Esophagus mucosa (tissue), 1 donor: ENCODE data around the gene AP2M1. TPM values are rescaled to one million over a fixed set of nuclear protein-coding genes. Genes with fewer than 3 reads are reported as not detected.
A peak's percentile ranks its signal among the peaks of the same experiment; 100 is the strongest.
"Not testable (repeated sequence)": the region's sequence is repeated elsewhere in the genome, so short reads cannot be mapped to it uniquely, and the experiment has no call there.

Source experiments
- ATAC-seq: fragments of 200-7000 bp; cut with Tn5 transposase; one replicate; pipeline ENCODE4 v1.9.1; 2020
- total RNA-seq: library from RNA; stranded (reverse); gene quantifications from one replicate; pipeline ENCODE4 v1.2.4, GENCODE V29; 2023
- donor health status: DM: yes; HTN: yes; CAD: no.

The AP2M1 gene
- total RNA-seq = 235 TPM

DNA sequence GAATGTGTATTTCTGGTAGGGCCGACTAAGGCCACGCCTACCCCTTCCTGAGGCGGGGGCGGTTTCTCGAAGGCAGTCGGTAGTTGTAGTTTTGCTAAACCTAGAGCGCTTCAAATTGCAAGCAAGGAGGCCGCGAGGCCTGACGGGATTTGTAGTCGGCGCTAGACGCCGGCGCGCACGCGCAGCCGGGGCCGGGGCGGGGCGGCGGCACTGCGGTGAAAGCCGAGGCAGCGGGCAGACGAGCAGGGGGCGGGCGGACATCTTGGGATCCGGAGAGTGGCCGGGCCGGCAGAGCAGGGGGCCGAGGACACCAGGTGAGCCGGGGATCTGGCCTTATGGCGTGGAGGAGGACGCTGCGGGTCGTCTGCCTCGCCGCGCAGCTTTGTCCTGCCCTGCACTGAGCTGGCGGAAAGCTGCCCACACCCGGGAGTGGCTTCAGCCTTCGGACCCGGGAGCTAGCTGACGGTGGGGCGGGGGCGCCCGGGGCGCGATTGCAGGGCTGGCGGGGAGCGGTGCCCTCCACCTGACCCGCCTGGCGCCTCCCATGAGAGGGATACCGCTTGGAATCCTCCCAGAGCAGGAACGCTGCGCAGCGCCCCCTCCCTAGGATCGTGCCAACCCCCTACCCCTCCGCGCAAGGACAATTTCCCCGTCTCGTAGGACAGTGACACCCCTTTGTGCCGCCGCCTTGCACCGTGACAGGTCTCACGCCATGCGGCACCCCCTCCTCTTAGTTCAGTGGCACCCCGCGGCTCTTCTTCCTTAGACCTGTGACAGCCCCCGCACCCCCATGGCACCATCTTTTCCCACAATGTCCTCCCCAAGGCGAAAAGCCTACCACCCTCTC lies at the start of gene AP2M1:
Gene AP2M1 (plus strand): TSS at position 210 of the 847 bp plus-strand sequence. CDS start 2,139 bp downstream, outside the sequence.
- peak; percentile 88 for ATAC-seq

DNA sequence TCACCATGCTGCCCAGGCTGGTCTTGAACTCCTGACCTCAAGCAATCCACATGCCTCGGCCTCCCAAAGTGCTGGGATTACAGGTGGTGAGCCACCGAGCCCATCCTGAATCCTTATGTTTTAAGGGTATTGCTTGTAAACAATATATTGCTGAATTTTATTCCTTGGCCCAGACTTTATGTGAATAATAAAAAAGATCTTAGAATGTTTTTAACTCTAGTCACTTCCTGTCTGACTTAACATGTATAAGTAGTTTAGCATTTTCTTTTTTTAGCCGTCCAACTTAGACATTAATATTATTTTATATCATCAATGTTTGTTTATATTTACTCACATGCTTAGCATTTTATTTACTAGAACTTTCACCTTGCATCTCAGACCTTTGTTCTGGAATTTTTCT lies 48.6 kb upstream of the AP2M1 start:
- no peak for ATAC-seq

DNA sequence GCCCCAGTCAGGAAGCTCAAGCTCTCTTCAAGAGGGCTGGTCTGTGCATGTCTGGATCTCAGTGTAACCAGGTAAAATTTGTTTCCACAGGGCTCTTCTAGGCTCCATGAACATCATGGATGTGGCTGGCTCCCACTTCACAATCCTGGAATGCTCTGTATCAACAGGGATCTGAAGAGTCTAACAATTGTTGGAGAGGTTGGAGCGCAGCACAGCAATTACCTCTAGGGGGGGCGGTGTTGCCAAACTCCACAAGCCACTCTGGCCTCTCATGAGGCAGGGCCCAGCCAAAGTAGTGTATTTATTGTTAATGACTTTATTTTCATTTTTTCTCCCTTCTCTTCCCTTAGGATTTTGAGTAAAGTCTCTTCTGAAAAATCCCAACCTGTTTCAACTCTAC lies 45.6 kb upstream of the AP2M1 start:
- ATAC-seq = peak; percentile 58

DNA sequence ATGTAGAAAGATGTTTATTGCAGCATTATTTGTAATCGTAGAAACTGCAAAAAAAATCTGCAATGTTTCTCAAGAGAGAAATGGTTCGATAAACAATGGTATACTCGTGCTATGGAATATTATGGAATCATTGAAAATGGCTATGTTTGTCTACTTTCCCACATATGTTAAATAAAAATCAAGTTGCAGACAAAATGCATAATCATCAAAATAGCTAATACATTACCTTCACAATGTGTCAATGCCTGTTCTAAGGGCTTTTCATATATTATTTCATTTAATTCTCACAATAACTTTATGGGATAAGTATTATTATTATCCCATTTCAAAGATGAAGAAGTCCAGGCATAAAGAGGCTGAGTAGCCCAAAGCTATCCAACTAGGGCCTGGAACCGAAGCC lies 41.7 kb upstream of the AP2M1 start:
- ATAC-seq = no peak

DNA sequence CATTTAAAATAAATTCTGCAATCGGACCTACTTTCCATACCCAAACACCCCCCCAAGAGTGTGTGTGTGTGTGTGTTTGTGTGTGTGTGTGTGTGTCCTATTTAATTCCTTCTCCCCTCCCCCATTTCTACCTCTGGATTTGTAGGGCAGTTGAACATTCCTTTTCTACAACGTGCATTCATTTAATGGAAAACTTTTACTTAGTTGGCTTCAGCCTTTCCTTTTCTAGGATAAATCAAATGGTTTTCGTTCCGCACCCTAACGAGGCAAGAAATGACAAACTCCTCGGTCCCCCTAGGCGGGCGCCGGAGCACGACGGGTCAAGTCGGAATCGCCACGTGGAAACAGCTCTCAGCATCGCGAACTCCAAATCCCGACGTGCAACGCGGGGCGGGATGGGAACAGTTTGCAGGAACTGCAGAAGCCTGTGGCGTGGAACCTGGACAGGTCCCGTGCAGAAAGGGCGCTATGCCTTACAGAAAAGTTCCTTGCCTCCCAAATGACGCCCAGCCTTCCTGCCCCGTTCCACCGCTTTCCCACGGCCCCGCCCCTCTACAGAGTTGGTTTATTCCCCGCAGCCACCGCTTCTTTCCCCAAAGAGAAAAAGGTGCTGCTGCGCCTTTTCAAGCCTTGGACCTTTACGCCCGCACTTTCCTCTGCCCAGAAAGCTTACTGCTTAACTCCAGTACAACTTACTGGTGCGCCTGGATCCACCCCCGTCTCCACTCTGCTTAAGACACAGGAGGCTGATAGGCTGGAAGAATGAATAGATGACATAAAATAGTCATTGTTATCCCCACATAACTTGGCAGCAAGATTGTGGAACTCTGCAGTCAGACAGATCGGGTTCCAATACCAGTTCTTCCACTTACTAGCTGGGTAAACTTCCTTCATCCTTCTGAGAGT lies 40.6 kb upstream of the AP2M1 start:
- ATAC-seq = peak; percentile 95

DNA sequence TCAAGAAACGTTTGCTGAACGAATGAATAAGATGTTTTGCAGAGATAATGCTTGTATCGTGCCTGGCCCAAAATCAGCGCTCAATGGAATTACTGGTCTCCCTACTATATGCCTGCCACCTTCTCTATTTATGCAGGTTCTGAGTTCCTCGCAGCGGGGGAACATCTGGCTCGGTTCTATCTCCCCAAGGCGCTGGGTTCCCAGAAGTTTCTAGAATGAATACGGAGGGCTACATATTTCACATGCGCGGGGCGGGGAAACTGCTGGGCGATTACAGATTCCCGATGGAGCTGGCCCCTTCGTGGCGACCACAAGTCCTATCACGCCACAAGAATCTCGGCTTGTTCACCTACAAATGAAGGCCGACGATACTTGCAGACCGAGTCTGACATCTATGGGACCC lies 39.9 kb upstream of the AP2M1 start:
- ATAC-seq = no peak

DNA sequence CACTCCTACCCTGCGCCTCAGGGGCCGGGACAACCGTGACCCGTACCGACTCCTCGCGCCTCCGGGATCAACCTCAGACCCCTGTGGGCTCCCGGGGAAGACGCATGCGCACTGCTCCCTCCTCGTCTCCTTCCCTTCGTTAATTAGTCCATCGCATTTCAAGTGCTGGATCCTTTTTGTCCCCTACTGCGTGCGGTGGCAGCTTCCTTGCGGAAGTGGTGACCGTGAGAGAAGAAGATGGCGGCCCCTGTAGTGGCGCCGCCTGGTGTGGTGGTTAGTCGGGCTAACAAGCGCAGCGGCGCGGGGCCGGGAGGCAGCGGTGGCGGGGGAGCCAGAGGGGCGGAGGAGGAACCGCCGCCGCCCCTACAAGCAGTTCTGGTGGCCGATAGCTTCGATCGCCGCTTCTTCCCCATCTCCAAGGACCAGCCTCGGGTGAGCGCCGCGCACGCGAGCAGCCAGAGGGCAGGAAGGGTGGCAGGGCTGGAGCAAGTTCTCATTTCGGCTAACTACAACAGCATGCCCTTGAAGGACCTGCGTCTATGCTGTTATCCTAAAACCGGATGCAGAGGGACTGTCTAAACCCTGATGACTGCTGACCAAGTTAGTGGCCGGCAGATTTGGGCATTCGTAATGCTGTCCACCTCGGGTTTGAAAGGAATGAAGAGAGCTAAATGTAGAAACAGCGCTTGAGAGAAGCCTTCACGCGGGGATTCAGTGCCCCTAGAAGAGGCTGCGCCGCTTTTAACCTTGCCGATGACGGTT lies 39.3 kb upstream of the AP2M1 start, which contains the start of gene EIF2B5:
Gene EIF2B5 (plus strand): TSS at position 210 of the 762 bp plus-strand sequence. CDS start 28 bp downstream, at position 238.
- peak; percentile 82 for ATAC-seq

DNA sequence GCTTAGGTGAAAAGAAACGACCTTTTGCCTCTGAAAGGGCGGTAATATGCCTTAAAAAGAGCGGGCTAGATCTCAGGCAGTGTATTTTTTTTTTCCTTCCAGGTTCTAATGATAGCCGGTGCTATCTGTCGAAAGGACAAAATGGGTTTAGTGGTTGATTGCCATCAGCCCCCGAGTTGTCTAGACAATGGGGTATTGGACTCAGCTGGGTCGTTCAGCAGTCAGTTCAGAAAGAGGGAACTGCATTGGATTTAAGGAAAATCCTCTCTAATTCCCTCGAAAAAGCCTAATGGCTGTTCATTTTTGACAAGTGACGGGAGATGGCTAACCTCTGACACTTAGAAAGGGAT lies 38.8 kb upstream of the AP2M1 start:
- ATAC-seq = no peak

DNA sequence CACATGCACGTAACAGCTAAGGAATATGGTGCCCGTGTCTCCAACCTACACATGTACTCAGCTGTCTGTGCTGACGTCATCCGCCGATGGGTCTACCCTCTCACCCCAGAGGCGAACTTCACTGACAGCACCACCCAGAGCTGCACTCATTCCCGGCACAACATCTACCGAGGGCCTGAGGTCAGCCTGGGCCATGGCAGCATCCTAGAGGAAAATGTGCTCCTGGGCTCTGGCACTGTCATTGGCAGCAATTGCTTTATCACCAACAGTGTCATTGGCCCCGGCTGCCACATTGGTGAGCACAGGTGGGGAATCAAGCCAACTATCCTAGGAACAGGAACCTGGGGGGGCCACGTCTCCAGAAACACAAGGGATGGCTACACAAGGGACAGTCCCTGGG lies 34.2 kb upstream of the AP2M1 start:
- ATAC-seq = no peak

DNA sequence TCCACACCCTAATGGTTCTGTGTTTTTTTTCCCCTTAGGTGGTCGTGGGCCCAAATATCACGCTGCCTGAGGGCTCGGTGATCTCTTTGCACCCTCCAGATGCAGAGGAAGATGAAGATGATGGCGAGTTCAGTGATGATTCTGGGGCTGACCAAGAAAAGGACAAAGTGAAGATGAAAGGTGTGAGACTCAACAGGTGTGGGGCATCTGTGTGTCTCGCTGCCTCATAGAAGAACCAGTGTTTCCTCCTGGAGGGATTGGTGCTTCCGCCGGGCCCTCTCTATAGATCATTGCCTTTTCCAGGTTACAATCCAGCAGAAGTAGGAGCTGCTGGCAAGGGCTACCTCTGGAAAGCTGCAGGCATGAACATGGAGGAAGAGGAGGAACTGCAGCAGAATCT lies 32.5 kb upstream of the AP2M1 start:
- no peak for ATAC-seq

DNA sequence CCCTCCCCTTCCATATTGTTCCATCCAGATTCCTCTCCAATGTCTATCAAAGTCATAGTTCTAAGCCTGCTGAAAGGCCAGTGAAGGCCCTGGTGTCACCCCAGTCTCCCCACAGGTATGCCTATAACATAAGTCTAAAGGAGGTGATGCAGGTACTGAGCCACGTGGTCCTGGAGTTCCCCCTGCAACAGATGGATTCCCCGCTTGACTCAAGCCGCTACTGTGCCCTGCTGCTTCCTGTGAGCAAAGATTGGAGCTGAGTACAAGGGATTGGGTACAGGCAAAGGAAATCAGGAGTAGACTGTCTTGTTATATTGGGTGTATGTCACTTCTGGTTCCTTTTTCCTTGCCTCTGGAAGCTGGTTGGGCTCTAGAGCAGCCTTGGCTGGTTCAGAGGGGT lies 31.3 kb upstream of the AP2M1 start:
- ATAC-seq = no peak

DNA sequence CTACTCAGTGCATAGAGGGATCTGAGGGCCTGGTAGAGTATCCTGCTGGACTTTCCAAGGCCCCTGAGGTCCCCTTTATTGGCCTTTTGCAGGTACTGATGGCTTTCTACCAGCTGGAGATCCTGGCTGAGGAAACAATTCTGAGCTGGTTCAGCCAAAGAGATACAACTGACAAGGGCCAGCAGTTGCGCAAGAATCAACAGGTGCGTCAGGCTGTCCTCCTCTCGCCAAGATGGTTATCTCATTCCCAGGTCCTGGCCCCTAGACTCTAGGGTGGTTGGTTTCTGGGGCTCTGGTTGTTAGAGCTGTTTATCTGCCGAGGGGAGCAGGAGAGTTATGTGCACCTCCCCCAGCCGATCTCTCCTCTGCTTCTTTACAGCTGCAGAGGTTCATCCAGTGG lies 30.1 kb upstream of the AP2M1 start:
- ATAC-seq = no peak

DNA sequence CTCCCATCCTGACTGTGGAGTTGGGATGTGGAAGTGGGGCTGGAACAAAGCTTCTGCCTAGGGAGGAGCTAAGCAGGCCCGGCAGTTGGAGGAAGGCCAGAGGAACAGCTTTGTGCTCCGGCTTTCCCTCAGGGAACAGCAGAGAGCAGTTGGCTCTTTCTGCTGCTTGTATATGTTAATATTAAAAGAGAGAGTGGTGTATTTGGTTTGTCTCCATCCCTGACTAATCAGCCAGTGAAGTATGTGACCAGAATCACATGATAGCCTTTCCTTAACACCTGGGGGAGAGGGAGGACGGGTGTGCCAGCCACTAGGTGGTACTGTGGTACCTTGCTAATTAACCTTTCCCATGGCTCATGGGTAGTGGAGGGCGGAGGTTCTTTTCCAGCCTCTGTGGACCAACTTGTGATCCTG lies 29.5 kb upstream of the AP2M1 start:
- ATAC-seq = peak; percentile 92

DNA sequence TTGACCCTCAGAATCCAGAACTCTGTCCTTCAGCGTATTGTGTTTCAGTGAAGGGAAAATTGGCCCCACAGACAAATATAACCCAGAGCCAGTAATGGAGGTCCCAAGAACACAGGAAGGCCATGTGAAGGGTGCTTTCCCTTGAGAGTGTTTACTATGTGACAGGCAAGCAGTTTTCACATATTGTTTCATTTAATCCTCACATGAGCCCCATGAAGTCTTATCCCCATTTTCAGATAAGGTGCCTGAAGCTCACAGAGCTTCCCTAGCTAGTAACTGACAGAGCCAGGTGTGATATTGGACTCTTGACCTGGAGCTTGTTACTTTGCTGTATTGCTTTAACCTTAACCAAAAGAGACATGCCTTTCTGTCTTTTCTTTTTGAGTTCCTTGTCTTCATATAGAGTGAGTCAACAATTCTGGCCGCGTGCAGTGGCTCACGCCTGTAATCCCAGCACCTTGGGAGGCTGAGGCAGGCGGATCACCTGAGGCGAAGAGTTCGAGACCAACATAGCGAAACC lies 28.8 kb upstream of the AP2M1 start:
- ATAC-seq = no peak

DNA sequence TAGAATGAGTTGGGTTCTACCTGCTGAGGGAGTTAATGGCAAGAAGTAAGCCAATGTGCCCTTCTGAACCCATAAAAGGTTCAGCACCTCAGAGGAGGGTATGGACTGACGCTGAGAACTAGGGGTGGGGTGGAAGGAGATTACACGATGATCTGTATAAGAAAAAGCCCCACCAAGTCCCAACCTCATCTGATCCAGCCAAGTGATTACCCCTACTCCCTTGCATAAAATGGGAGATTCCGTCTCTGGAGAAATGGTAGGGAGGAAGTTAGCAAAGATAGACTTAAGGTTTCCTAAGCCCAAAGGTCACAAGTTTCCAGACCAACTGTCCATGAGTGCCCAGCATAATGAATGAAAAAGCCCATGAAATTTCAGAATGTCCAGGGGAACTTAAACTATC lies 26.6 kb upstream of the AP2M1 start:
- ATAC-seq = no peak

DNA sequence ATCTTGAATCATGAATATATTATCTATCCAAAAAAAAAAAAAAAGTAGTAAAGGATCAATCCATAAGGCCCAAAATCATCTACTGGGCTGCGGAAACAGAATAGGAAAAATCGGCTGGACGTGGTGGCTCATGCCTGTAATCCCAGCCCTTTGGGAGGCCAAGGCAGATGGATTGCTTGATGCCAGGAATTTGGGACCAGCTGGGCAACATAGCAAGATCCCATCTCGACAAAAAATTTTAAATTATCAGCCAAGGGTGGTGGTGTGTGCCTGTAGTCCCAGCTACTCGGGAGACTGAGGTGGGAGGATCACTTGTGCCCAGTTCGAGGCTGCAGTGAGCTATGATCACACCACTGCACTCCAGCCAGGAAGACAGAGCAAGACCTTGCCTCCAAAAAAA lies 25.5 kb upstream of the AP2M1 start:
- ATAC-seq = no peak

DNA sequence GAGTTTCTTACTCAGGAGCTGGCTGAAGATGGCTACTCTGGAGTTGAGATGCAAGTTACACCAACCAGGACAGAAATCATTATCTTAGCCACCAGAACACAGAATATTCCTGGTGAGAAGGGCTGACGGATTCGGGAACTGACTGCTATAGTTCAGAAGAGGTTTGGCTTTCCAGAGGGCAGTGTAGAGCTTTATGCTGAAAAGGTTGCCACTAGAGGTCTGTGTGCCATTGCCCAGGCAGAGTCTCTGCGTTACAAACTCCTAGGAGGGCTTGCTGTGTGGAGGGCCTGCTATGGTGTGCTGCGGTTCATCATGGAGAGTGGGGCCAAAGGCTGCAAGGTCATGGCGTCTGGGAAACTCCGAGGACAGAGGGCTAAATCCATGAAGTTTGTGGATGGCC lies 24.9 kb upstream of the AP2M1 start:
- not testable (repeated sequence) for ATAC-seq

DNA sequence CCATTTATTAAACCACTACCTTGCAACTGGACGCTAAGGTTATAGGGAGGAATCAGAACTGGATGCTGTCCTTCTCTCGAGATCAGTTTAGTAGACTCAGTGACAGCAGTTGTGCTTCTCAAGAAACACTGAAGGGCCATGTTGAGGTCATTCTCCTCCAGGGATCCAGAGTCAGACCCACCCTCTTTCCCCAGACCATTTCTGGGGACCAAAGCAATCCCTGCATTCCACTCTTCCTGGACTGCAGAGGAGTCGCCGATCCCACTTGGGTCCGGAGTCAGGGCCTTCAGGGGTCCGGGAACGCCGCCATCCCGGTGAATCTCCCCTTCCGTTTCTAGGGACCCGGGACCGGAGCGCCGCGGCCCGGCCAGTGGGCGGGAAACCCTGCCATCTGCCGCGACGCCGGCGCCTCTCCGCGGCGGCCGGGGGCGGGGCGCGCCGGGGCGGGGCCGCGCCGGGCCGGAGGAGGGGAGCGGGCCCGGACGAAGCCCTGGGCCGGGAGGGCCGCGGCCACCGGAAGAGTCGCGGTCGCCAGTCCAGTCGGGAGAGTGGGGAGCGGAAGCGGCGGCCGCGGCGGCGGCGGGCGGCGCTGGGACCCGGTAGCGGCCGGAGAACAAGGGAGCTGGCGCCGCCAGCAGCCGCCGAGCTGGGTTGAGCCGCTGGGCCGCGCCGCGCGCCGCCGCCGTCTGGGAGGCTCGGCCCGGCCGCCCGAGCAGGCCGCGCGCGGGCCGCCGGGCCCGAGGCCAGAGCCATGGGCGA lies 19.6 kb upstream of the AP2M1 start, which contains the start of gene DVL3:
Gene DVL3 (plus strand): TSS at position 493 of the 759 bp plus-strand sequence. CDS start 259 bp downstream, at position 752.
- peak; percentile 78 for ATAC-seq

DNA sequence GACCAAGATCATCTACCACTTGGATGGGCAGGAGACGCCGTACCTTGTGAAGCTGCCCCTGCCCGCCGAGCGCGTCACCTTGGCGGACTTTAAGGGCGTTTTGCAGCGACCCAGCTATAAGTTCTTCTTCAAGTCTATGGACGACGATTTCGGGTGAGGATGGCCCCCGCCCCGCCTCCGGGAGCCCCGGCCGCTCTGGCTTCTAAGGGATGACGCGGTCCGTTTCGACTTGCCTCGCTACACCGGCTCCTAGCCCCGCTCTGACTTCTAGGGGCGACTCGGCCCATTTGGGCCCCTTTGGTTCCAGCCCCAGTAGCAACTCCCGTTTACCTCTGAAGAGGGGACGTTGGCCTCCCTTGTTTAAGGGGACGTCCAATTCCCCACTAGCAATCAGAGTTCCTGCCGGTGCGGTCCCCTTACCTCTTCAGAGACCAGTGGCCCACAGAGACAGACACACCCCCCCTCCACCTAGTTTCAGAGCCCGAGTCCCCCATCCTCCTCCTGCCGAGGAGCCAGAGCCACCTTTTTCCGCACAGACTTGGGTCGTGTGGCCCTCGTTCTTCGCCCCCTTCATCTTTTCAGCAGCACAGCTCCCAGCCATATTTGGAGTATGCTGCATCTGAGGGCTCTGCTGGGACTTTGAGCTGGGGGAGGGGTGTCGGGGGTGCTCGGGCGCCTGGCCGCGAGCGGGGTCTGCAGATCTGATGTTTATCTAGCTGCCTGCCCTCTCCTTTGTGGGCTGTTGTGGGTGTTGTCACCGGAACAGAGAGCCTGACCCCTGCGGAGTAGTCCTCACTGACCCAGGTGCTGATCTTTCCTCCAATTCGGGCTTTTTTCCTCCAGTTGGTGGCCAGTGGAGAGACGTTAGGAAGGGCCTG lies 18.8 kb upstream of the AP2M1 start:
- ATAC-seq = peak; percentile 41

DNA sequence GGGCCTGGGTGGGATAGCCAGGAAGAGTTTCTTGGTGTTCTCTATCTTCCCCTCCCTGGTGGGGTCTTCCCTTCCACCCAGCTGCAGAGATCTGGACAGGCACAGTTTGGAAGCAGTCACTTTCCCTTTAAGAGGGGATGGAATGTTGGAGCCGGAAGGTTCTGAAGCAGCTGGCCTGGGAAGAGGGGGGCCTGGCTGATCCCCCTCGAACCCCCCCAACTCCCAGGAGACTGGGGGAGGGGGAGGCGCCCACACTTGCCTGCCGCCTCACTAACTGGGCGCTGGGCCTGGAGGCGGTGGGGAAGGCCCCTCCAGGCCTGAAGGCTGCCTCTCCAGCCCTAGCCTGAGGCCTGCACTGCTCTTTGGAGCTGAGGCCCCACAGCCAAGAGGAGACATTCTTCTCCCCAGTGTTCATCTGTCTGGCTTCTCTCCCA lies 18.1 kb upstream of the AP2M1 start:
- peak; percentile 8 for ATAC-seq

DNA sequence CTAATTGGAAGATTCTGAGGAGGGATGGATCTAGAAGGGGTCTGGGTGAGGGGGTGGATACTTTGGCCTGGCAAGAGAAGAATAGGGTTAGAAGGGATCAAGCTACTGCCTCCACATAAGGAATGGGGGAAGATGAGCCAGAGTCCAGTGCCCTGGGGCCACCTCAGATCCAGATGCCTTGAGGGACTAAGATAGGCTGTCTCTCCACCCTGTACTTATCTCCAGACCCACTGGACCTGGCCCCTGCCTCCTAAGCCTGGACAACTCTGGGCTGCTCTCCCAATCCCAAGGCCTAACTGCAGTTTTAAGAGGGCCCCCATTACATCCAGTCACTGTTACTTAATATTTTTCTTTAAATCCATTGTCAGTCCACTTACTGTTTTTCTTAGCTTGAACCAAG lies 17.4 kb upstream of the AP2M1 start:
- ATAC-seq = no peak
